ENCODE measurements around the gene LIN9. TPM values are rescaled to one million over a fixed set of nuclear protein-coding genes. Genes with fewer than 3 reads are reported as not detected.
A peak's percentile ranks its signal among the peaks of the same experiment; 100 is the strongest.

The LIN9 gene
- total RNA-seq, 1 donor from 2014 or later = 2.1 TPM

- Mint-ChIP-seq H3K27me3 (ENCODE audit: low read depth) (no peaks in the 10 kb centered on the region), H3K4me1 (ENCODE audit: low read depth) (peaks cover 64% of the 10 kb centered on the region), H3K4me3 (ENCODE audit: unreplicated experiment) (peak overlapping the region; percentile 37), H3K27ac (ENCODE audit: unreplicated experiment) (peak overlapping the region; percentile 96), H3K9me3 (ENCODE audit: low read depth) (no peaks in the 10 kb centered on the region), H3K36me3 (ENCODE audit: low read depth) (peaks cover 14% of the 10 kb centered on the region)
- no peak for DNase-seq (ENCODE audit: low spot score)
- peak; percentile 76 for TF ChIP-seq CTCF (IDR thresholded peaks at IDR 0.05)
Observed at GRCh38 chr1:226181996-226182714, 126.8 kb downstream of the LIN9 start.

Other genes starting within 250 kb of the LIN9 start
- gene H3-3A, start 246.4 kb downstream of the LIN9 start, total RNA-seq = 307 to 328 TPM (median 315 TPM) in 3 replicates
- gene ACBD3, start 122.4 kb downstream of the LIN9 start, total RNA-seq = 67.0 to 71.6 TPM (median 67.0 TPM) in 3 replicates
- gene MIXL1, start 85.5 kb downstream of the LIN9 start, total RNA-seq = 0.17 TPM in 1 of 3 replicates, not detected in the others
- gene PARP1, start 98.9 kb upstream of the LIN9 start, total RNA-seq = 43.9 to 77.5 TPM (median 48.6 TPM) in 3 replicates
- gene STUM, start 239.6 kb upstream of the LIN9 start, total RNA-seq = 0.27 to 0.67 TPM in 2 of 3 replicates, not detected in the other

Data from chondrocyte (in vitro differentiated cells).